Measurements from ENCODE around the gene TBC1D3. TPM values are rescaled to one million over a fixed set of nuclear protein-coding genes. Genes with fewer than 3 reads are reported as not detected.
"Not testable (repeated sequence)": the region's sequence is repeated elsewhere in the genome, so short reads cannot be mapped to it uniquely, and the experiment has no call there.

The TBC1D3 gene
- total RNA-seq (2021; fragmentation: NEBNext Ultra II Directional; extraction: Animal tissue kit (Norgen Biotek cat#: 25700)) (not detected in 2 replicates), polyA plus RNA-seq (2011; rRNA removed) (not detected in 2 replicates), polyA minus RNA-seq (2011; rRNA and poly(A)+ RNA removed) (not detected in 2 replicates)
- polyA plus RNA-seq (2011; cell fraction: cytosol; rRNA removed) = not detected
- 0.09 TPM for polyA plus RNA-seq (2011; cell fraction: nucleus; rRNA removed)
- polyA plus RNA-seq (2012, experiment 1 of 2) = not detected in 4 replicates
- polyA plus RNA-seq (2012, experiment 2 of 2) = not detected
- polyA plus RNA-seq (2013, experiment 1 of 2) = not detected
- not detected for polyA plus RNA-seq (2013, experiment 2 of 2)
- not detected for polyA minus RNA-seq (2011; cell fraction: cytosol; rRNA and poly(A)+ RNA removed)
- not detected for polyA minus RNA-seq (2011; cell fraction: nucleus; rRNA and poly(A)+ RNA removed)
- long read RNA-seq, experiment 1, partial matches to known transcripts = 0 of 1 reads
- long read RNA-seq, experiment 1, other reads (novel, unspliced or antisense) = 1 of 1 reads
- long read RNA-seq, experiment 2 = 0 reads

GRCh38 chr17:38192455-38192854 lies at the start of gene TBC1D3:
TSS of gene TBC1D3 (minus strand) at chr17:38192555. CDS start at chr17:38191029, 1,526 bp downstream.
- H3K23me2 ChIP-seq (ENCODE audit: low read depth, low read length); H3K14ac ChIP-seq (ENCODE audit: insufficient read length); H3K27me3 ChIP-seq (replicated peaks in 1 of 4; ENCODE audit: control insufficient read depth in 3 of 4, extremely low read depth in 1 of 4, insufficient read depth in 3 of 4, low read length in 3 of 4); H2BK12ac ChIP-seq (ENCODE audit: low read depth, low read length); H4K91ac ChIP-seq (replicated peaks; ENCODE audit: insufficient read length, low read length); H3K56ac ChIP-seq (replicated peaks; ENCODE audit: insufficient read length, low read depth, low read length); H3K9me3 ChIP-seq (ENCODE audit: insufficient read depth in 2 of 2, low read depth in 1 of 2, low read length in 1 of 2); H3K18ac ChIP-seq (ENCODE audit: extremely low read depth, low read length); H3K79me1 ChIP-seq (ENCODE audit: low read depth, low read length); H2BK5ac ChIP-seq (ENCODE audit: low read depth, low read length); H2AFZ ChIP-seq (ENCODE audit: low read length); H4K8ac ChIP-seq (ENCODE audit: extremely low read depth, insufficient read depth, low read length); H3K4me1 ChIP-seq (replicated peaks in 1 of 4; ENCODE audit: control insufficient read depth in 3 of 4, insufficient read depth in 4 of 4, low read length in 3 of 4); H2BK15ac ChIP-seq (ENCODE audit: low read length); FAIRE-seq; H4K20me1 ChIP-seq (replicated peaks in 1 of 2; ENCODE audit: control insufficient read depth in 1 of 2, insufficient read depth in 2 of 2, low read length in 2 of 2); CTCF ChIA-PET (ENCODE audit: partially characterized antibody); DNase-seq (ENCODE audit: low read depth in 1 of 2, low spot score in 2 of 2); H3K23ac ChIP-seq (ENCODE audit: insufficient read length); POLR2A ChIA-PET (ENCODE audit: partially characterized antibody); H2BK120ac ChIP-seq (replicated peaks; ENCODE audit: low read depth, low read length); H3K4me3 ChIP-seq (ENCODE audit: extremely low read depth in 1 of 4, insufficient read depth in 2 of 4, low read depth in 3 of 4, low read length in 4 of 4); H3K79me2 ChIP-seq (ENCODE audit: control insufficient read depth in 1 of 2, insufficient read depth in 2 of 2, low read length in 2 of 2); H3K27ac ChIP-seq (ENCODE audit: low read depth, low read length); H3K9ac ChIP-seq (replicated peaks in 1 of 4; ENCODE audit: extremely low read depth in 1 of 4, low read depth in 3 of 4, low read length in 3 of 4); H3K36me3 ChIP-seq (ENCODE audit: control insufficient read depth in 2 of 4, insufficient read depth in 4 of 4, low read length in 3 of 4); H2BK20ac ChIP-seq (ENCODE audit: low read length); H3K4ac ChIP-seq (replicated peaks; ENCODE audit: insufficient read length, low read depth, low read length); H3K4me2 ChIP-seq (ENCODE audit: insufficient read depth in 1 of 2, low read depth in 2 of 2, low read length in 2 of 2); H2AK5ac ChIP-seq (ENCODE audit: low read depth, low read length); H4K5ac ChIP-seq (ENCODE audit: insufficient read length, low read depth, low read length): not testable (repeated sequence)
- no CpG with 5 or more reads among the region's 10 CpGs for WGBS, 2 experiments (ENCODE audit: extremely low coverage in 1 of 2, insufficient coverage in 1 of 2, insufficient read length in 1 of 2, insufficient replicate concordance in 2 of 2, low coverage in 1 of 2, low lambda C conversion rate in 2 of 2, missing lambda C conversion rate in 1 of 2)

DNA sequence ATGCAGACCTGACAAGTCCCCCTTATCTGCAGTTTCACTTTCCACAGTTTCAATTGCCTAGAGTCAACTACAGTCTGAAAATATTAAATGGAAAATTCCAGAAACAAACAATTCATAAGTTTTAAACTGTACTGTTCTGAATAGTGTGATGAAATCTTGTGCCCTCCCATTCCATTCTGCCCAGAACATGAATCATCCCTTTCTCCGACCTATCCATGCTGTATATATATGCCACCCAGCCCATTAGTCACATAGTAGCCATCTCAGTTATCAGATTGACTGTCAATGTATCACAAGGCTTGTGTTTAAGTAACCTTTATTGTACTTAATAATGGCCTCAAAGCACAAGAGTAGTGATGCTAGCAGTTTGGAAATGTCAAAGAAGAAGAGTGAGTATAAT lies 40.4 kb upstream of the TBC1D3 start:
- H3K23me2 ChIP-seq (ENCODE audit: low read depth, low read length); H2BK12ac ChIP-seq (ENCODE audit: low read depth, low read length); H3K9ac ChIP-seq (replicated peaks in 1 of 4; ENCODE audit: extremely low read depth in 1 of 4, low read depth in 3 of 4, low read length in 3 of 4); H3K4me1 ChIP-seq (replicated peaks in 1 of 4; ENCODE audit: control insufficient read depth in 3 of 4, insufficient read depth in 4 of 4, low read length in 3 of 4); H3K18ac ChIP-seq (ENCODE audit: extremely low read depth, low read length); H2BK120ac ChIP-seq (replicated peaks; ENCODE audit: low read depth, low read length); H3K4me3 ChIP-seq (ENCODE audit: extremely low read depth in 1 of 4, insufficient read depth in 2 of 4, low read depth in 3 of 4, low read length in 4 of 4); H2AFZ ChIP-seq (ENCODE audit: low read length); H2BK15ac ChIP-seq (ENCODE audit: low read length); H3K23ac ChIP-seq (ENCODE audit: insufficient read length); H4K8ac ChIP-seq (ENCODE audit: extremely low read depth, insufficient read depth, low read length); H3K27ac ChIP-seq (ENCODE audit: low read depth, low read length); FAIRE-seq; H2BK5ac ChIP-seq (ENCODE audit: low read depth, low read length); H4K5ac ChIP-seq (ENCODE audit: insufficient read length, low read depth, low read length); H4K20me1 ChIP-seq (replicated peaks in 1 of 2; ENCODE audit: control insufficient read depth in 1 of 2, insufficient read depth in 2 of 2, low read length in 2 of 2); H3K79me2 ChIP-seq (ENCODE audit: control insufficient read depth in 1 of 2, insufficient read depth in 2 of 2, low read length in 2 of 2); H2BK20ac ChIP-seq (ENCODE audit: low read length); H3K56ac ChIP-seq (replicated peaks; ENCODE audit: insufficient read length, low read depth, low read length); H3K9me3 ChIP-seq (ENCODE audit: insufficient read depth in 2 of 2, low read depth in 1 of 2, low read length in 1 of 2); H3K36me3 ChIP-seq (ENCODE audit: control insufficient read depth in 2 of 4, insufficient read depth in 4 of 4, low read length in 3 of 4); H3K4ac ChIP-seq (replicated peaks; ENCODE audit: insufficient read length, low read depth, low read length); H3K79me1 ChIP-seq (ENCODE audit: low read depth, low read length); H3K4me2 ChIP-seq (ENCODE audit: insufficient read depth in 1 of 2, low read depth in 2 of 2, low read length in 2 of 2); POLR2A ChIA-PET (ENCODE audit: partially characterized antibody); H2AK5ac ChIP-seq (ENCODE audit: low read depth, low read length); CTCF ChIA-PET (ENCODE audit: partially characterized antibody); H3K27me3 ChIP-seq (replicated peaks in 1 of 4; ENCODE audit: control insufficient read depth in 3 of 4, extremely low read depth in 1 of 4, insufficient read depth in 3 of 4, low read length in 3 of 4); H4K91ac ChIP-seq (replicated peaks; ENCODE audit: insufficient read length, low read length); H3K14ac ChIP-seq (ENCODE audit: insufficient read length); DNase-seq (ENCODE audit: low read depth in 1 of 2, low spot score in 2 of 2): not testable (repeated sequence)
- WGBS, 2 experiments (ENCODE audit: extremely low coverage in 1 of 2, insufficient coverage in 1 of 2, insufficient read length in 1 of 2, insufficient replicate concordance in 2 of 2, low coverage in 1 of 2, low lambda C conversion rate in 2 of 2, missing lambda C conversion rate in 1 of 2) = no CpG with 5 or more reads among the region's 1 CpG
